Uterus (tissue), 4 donors: Measurements from ENCODE around the gene SAP30BP. TPM values are rescaled to one million over a fixed set of nuclear protein-coding genes. Genes with fewer than 3 reads are reported as not detected.

ENCODE experiments used
- DNase-seq, 2 donors: peaks; one replicate each; pipeline ENCODE4 v3.0.0-alpha.2; 2019 to 2020
- H3K27ac ChIP-seq, 2 donors: fragments of 200-600 bp; sonication (generic); 1 replicate in 1 of 2; 2 replicates in 1 of 2; pipeline ENCODE4 v1.5.1; 2016 to 2018
- H3K27me3 ChIP-seq, 2 donors: fragments of 200-600 bp; sonication (generic); one replicate each; pipeline ENCODE4 v1.5.1; 2018 to 2019; ENCODE audit warnings: control low read depth in 1 of 2
- H3K36me3 ChIP-seq, 2 donors: fragments of 200-600 bp; sonication (generic); one replicate each; pipeline ENCODE4 v1.5.1; 2019; ENCODE audit warnings: control low read depth in 1 of 2
- H3K4me1 ChIP-seq, 2 donors: fragments of 200-600 bp; sonication (generic); one replicate each; pipeline ENCODE4 v1.5.1; 2018 to 2019; ENCODE audit warnings: control low read depth in 1 of 2
- H3K4me3 ChIP-seq, 2 donors: fragments of 200-600 bp; sonication (generic); 1 replicate in 1 of 2; 2 replicates in 1 of 2; pipeline ENCODE4 v1.5.1; 2018 to 2019; ENCODE audit warnings: mild to moderate bottlenecking in 1 of 2
- H3K9me3 ChIP-seq, 2 donors: fragments of 200-600 bp; sonication (generic); one replicate each; pipeline ENCODE4 v1.5.1; 2019; ENCODE audit warnings: control low read depth in 1 of 2
- POLR2A ChIP-seq, 2 donors: fragments of 450-650 bp; IDR thresholded peaks; one replicate each; pipeline ENCODE4 v1.6.1; 2016; ENCODE audit warnings: antibody characterized with exemption in 2 of 2, mild to moderate bottlenecking in 1 of 2, moderate library complexity in 1 of 2
- intact Hi-C: fragments of 100-400 bp; cut with DNase I; formaldehyde crosslinking; loops from one replicate; pipeline ENCODE4 v1.15.1; 2023; ENCODE audit warnings: low total_unique reads
- total RNA-seq, 4 donors: library from RNA; depleted of rRNA in 3 of 4; stranded (reverse); fragments of >200 nt in 3 of 4; gene quantifications; one replicate each; pipeline versions ENCODE4 v1.1.0 to v1.2.4, GENCODE V29; 2014 to 2023
- TF ChIP-seq, protein P1 (sequence below), 4 experiments: fragments of 200-600 bp in 2 of 4; fragments of 450-650 bp in 2 of 4; sonication (generic) in 2 of 4; IDR thresholded peaks; one replicate each; pipeline ENCODE4 v1.5.1; 2016 to 2019; ENCODE audit warnings: antibody characterized with exemption in 4 of 4, mild to moderate bottlenecking in 2 of 4, moderate library complexity in 1 of 4
- donor health status: DM: yes; HTN: yes; CAD: no.

The SAP30BP gene
- total RNA-seq, 4 donors from 2014 or later = 14.1 to 87.7 (median 64.7) TPM

DNA sequence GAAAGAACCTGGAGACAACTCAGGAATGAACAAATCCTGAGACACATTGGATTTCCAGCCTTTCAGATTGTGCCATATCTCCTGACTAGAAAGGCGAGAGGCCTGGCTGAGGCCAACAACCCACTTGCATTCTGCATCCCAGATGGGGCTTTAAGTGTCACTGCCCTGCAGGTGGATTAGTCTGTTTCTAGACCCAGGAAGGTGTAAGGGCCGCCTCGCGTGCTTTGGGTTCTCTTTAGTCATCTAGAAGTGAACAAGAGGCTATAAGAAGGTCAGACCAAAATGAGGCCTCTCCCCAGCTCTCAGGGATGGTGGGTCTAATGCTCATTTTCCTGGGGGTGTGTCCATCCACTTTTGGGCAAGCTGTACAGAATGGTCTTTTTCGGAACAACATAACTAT, 4.9 kb downstream of the SAP30BP start:
- peaks cover 4 to 5% of the 10 kb centered on the region in 2 donors for H3K4me1 ChIP-seq
- H3K27me3 ChIP-seq = no peaks in the 10 kb centered on the region
- H3K36me3 ChIP-seq = no peaks in the 10 kb centered on the region
- no peak for DNase-seq
- no peak for TF ChIP-seq POLR2A (IDR thresholded peaks at IDR 0.05)
- TF ChIP-seq, protein P1, sequence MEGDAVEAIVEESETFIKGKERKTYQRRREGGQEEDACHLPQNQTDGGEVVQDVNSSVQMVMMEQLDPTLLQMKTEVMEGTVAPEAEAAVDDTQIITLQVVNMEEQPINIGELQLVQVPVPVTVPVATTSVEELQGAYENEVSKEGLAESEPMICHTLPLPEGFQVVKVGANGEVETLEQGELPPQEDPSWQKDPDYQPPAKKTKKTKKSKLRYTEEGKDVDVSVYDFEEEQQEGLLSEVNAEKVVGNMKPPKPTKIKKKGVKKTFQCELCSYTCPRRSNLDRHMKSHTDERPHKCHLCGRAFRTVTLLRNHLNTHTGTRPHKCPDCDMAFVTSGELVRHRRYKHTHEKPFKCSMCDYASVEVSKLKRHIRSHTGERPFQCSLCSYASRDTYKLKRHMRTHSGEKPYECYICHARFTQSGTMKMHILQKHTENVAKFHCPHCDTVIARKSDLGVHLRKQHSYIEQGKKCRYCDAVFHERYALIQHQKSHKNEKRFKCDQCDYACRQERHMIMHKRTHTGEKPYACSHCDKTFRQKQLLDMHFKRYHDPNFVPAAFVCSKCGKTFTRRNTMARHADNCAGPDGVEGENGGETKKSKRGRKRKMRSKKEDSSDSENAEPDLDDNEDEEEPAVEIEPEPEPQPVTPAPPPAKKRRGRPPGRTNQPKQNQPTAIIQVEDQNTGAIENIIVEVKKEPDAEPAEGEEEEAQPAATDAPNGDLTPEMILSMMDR (IDR thresholded peaks at IDR 0.05) = no peak
- intact Hi-C loops = no loop called here
- H3K9me3 ChIP-seq = no peaks in the 10 kb centered on the region
- H3K4me3 ChIP-seq = no peak overlapping the region
- no peak overlapping the region for H3K27ac ChIP-seq

DNA sequence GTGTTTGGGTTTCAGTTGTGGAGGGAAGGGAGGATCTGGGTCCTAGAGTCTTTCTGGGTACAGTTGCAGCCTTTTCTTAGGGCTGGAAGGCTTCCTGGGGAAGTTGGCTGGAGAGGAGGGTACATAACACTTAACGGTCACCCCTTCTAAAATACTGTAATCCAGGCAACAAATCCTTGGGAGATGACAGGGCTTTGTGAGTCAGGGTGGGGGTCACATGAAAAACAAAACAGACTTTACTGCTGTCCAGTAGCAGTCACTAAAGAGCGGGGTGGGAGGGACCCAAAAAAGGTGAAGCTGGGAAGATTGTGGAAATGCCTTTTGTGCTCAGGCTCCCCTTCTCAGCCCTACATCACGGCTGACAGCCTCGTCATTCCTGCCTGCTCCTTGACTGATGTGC, 6.3 kb downstream of the SAP30BP start:
- TF ChIP-seq, protein P1 (IDR thresholded peaks at IDR 0.05) = no peak
- TF ChIP-seq POLR2A (IDR thresholded peaks at IDR 0.05) = no peak
- DNase-seq = no peak
- Histone ChIP-seq H3K4me1 (peaks cover 0 to under 1% of the 10 kb centered on the region in 2 donors), H3K27ac (no peak overlapping the region), H3K9me3 (no peaks in the 10 kb centered on the region), H3K27me3 (no peaks in the 10 kb centered on the region), H3K36me3 (no peaks in the 10 kb centered on the region), H3K4me3 (no peak overlapping the region)
- intact Hi-C loops = no loop called here

DNA sequence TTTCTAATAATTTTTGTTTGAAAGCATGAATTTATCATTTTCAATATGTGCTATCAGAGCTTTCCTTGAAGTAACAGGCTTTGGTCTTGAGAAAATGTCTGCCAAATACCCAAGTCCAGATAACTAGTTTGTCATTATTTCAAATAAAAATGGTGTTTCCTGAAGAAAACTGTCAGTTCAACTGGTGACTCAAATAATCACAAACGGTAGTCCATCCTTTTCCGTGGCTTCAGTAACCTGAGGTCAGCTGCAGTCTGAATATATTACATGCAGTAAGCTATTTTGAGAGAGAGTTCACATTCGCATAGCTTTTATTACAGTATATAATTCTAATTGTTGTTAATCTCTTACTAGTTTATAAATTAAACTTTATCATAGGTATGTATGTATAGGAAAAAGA, 9.3 kb downstream of the SAP30BP start:
- no peaks in the 10 kb centered on the region for H3K4me1 ChIP-seq
- no peaks in the 10 kb centered on the region for H3K9me3 ChIP-seq
- TF ChIP-seq, protein P1 (IDR thresholded peaks at IDR 0.05) = no peak
- TF ChIP-seq POLR2A (IDR thresholded peaks at IDR 0.05) = no peak
- no peak overlapping the region for H3K27ac ChIP-seq
- no peak for DNase-seq
- H3K36me3 ChIP-seq = no peaks in the 10 kb centered on the region
- intact Hi-C loops = no loop called here
- no peak overlapping the region for H3K4me3 ChIP-seq
- no peaks in the 10 kb centered on the region for H3K27me3 ChIP-seq

DNA sequence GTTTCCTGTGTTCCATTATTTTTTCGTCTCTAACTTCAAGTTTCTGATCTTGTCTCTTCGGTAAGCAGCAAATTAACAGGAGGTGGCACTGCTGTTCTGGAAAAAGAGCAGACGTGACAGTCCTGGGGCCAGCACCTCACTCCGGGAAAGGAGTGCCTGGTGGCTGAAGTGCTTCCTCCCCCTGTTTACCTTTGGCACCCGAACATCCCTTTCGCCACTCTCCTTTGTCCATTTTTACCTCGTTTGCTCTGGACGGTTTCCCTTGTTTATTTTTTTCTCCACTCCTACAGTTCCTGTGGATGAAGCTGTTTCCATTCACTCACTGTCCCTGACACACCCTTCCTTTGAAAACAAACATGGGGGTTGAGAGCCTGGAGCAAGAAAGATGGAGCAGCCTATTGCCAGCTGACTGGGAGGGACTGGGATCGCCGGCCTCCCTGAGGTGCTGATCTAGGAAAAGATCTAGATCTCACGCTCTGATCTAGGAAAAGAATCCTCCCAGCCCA, 12.6 kb downstream of the SAP30BP start:
- no peaks in the 10 kb centered on the region for H3K27me3 ChIP-seq
- H3K27ac ChIP-seq = peak overlapping the region; percentile 15 to 71
- DNase-seq = peak in 1 of 2 donors; percentile 59
- H3K4me1 ChIP-seq = peaks cover 0 to 2% of the 10 kb centered on the region in 2 donors
- no peaks in the 10 kb centered on the region for H3K36me3 ChIP-seq
- TF ChIP-seq POLR2A (IDR thresholded peaks at IDR 0.05) = no peak
- TF ChIP-seq, protein P1 (IDR thresholded peaks at IDR 0.05) = peak in 3 of 4 experiments; percentile 22 to 52 (median 51)
- no peaks in the 10 kb centered on the region for H3K9me3 ChIP-seq
- intact Hi-C loops = no loop called here
- H3K4me3 ChIP-seq = no peak overlapping the region

DNA sequence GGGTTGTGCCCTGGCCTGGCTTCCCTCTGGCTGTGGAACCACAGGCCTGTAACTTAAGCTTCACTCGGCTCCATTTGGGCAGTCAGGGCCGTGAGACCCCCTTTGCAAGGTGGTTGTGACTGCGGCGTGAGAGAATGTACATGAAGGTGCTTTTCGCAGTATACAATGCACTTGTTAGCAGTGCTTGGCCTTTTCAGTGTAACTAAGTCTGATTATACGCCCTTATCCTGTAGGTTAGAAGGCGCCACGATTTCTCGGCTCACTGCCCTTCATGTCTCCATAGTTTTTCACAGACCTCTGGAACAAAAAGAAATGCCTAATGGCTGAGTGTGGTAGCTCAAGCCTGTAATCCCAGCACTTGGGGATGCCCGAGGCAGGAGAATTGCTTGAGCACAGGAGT, 13.3 kb downstream of the SAP30BP start:
- Histone ChIP-seq H3K27me3 (no peaks in the 10 kb centered on the region), H3K4me1 (peaks cover 0 to 9% of the 10 kb centered on the region in 2 donors), H3K4me3 (no peak overlapping the region), H3K36me3 (no peaks in the 10 kb centered on the region), H3K9me3 (no peaks in the 10 kb centered on the region), H3K27ac (peak overlapping the region in 1 of 2 donors; percentile 7)
- TF ChIP-seq POLR2A (IDR thresholded peaks at IDR 0.05) = no peak
- no peak for DNase-seq
- intact Hi-C loops = no loop called here

DNA sequence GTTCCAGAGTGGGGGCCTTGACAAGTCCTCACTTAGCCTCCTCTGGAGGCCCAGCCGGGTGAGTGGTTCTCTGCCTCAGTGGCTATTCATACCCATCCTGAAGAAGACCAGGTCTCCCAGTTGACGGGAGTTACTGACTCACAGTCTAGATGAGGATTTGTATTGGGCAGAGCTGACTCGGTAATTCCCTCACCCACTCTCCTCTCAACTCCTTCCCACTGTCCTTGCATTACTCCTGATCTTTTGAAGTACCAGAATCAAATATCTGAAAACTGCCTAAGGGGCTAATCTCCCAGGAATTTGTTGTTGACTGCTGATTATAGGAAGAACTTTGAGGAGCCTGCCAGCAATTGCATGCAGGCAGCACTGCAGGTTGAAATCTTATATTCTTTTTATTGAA, 14.2 kb downstream of the SAP30BP start:
- H3K4me1 ChIP-seq = peaks cover 0 to 9% of the 10 kb centered on the region in 2 donors
- DNase-seq = no peak
- intact Hi-C loops = no loop called here
- H3K27me3 ChIP-seq = no peaks in the 10 kb centered on the region
- no peaks in the 10 kb centered on the region for H3K9me3 ChIP-seq
- no peaks in the 10 kb centered on the region for H3K36me3 ChIP-seq
- TF ChIP-seq POLR2A (IDR thresholded peaks at IDR 0.05) = no peak
- TF ChIP-seq, protein P1 (IDR thresholded peaks at IDR 0.05) = no peak
- no peak overlapping the region for H3K27ac ChIP-seq
- no peak overlapping the region for H3K4me3 ChIP-seq
